HepG2 (cell line): Measurements from ENCODE around the gene C11orf24. TPM values are rescaled to one million over a fixed set of nuclear protein-coding genes. Genes with fewer than 3 reads are reported as not detected.
A peak's percentile ranks its signal among the peaks of the same experiment; 100 is the strongest.

Experiments
- ARNT ChIP-seq: fragments of 450-650 bp; IDR thresholded peaks from 2 replicates; pipeline ENCODE4 v1.6.1; 2017
- DMTF1 ChIP-seq: sonication (generic); formaldehyde crosslinking; IDR thresholded peaks from 2 replicates; pipeline ENCODE4 v1.4.0; 2020; ENCODE audit warnings: mild to moderate bottlenecking, missing genetic modification reagents
- HDAC2 ChIP-seq: sonication (generic); formaldehyde crosslinking; IDR thresholded peaks from 2 replicates; pipeline ENCODE4 v1.4.0; 2020; ENCODE audit warnings: missing genetic modification reagents
- HNRNPLL ChIP-seq: fragments of 200-400 bp; formaldehyde crosslinking; IDR thresholded peaks from 2 replicates; pipeline ENCODE4 v1.6.1; 2017; ENCODE audit warnings: mild to moderate bottlenecking, low read depth, low read length; ENCODE audit not compliant: poor library complexity, severe bottlenecking
- ISX ChIP-seq: sonication (generic); formaldehyde crosslinking; conservative IDR thresholded peaks from 2 replicates; pipeline ENCODE4 v1.5.0; 2020; ENCODE audit warnings: missing genetic modification reagents
- MYC ChIP-seq: sonication (generic); formaldehyde crosslinking; IDR thresholded peaks from 2 replicates; pipeline ENCODE4 v1.9.0; 2021; ENCODE audit warnings: missing genetic modification reagents, borderline replicate concordance
- NFIC ChIP-seq: IDR thresholded peaks from 2 replicates; pipeline ENCODE4 v1.6.1; 2012; ENCODE audit warnings: mild to moderate bottlenecking, low read length, inconsistent platforms
- NR3C1 ChIP-seq: sonication (generic); formaldehyde crosslinking; IDR thresholded peaks from 2 replicates; pipeline ENCODE4 v1.4.0; 2020; ENCODE audit warnings: missing genetic modification reagents
- RCOR2 ChIP-seq: IDR thresholded peaks from 2 replicates; pipeline ENCODE4 v1.6.1; 2016; ENCODE audit warnings: missing biosample characterization, missing genetic modification reagents
- SRSF4 ChIP-seq: fragments of 200-400 bp; formaldehyde crosslinking; IDR thresholded peaks from one replicate; pipeline ENCODE4 v1.6.1; 2018; ENCODE audit warnings: mild to moderate bottlenecking, low read depth, low read length, moderate library complexity; ENCODE audit not compliant: poor library complexity, severe bottlenecking
- TCF7 ChIP-seq: sonication (generic); IDR thresholded peaks from 2 replicates; pipeline ENCODE4 v1.6.1; 2016; ENCODE audit warnings: antibody characterized with exemption, low read depth
- ZBTB3 ChIP-seq: sonication (generic); formaldehyde crosslinking; IDR thresholded peaks from 2 replicates; pipeline ENCODE4 v1.4.0; 2020; ENCODE audit warnings: low read depth, mild to moderate bottlenecking, moderate library complexity, missing genetic modification reagents, borderline replicate concordance
- ZBTB39 ChIP-seq: sonication (generic); formaldehyde crosslinking; IDR thresholded peaks from 2 replicates; pipeline ENCODE4 v1.5.0; 2020; ENCODE audit warnings: missing genetic modification reagents
- ZBTB7B ChIP-seq: sonication (generic); formaldehyde crosslinking; IDR thresholded peaks from 2 replicates; pipeline ENCODE4 v1.4.0; 2020; ENCODE audit warnings: missing genetic modification reagents
- ZNF329 ChIP-seq: sonication (generic); formaldehyde crosslinking; IDR thresholded peaks from 2 replicates; pipeline ENCODE4 v1.9.0; 2021; ENCODE audit warnings: low read depth, mild to moderate bottlenecking, missing genetic modification reagents
- ZNF510 ChIP-seq: sonication (generic); formaldehyde crosslinking; IDR thresholded peaks from 2 replicates; pipeline ENCODE4 v1.4.0; 2020; ENCODE audit warnings: low read depth, mild to moderate bottlenecking, missing genetic modification reagents
- ZNF546 ChIP-seq: sonication (generic); formaldehyde crosslinking; conservative IDR thresholded peaks from 2 replicates; pipeline ENCODE4 v1.8.1; 2023; ENCODE audit warnings: mild to moderate bottlenecking, missing genetic modification reagents
- ZNF550 ChIP-seq: sonication (generic); formaldehyde crosslinking; IDR thresholded peaks from 2 replicates; pipeline ENCODE4 v1.4.0; 2020; ENCODE audit warnings: mild to moderate bottlenecking, missing genetic modification reagents, borderline replicate concordance
- ZNF678 ChIP-seq: sonication (generic); formaldehyde crosslinking; IDR thresholded peaks from 2 replicates; pipeline ENCODE4 v1.4.0; 2020; ENCODE audit warnings: mild to moderate bottlenecking, missing genetic modification reagents
- polyA plus RNA-seq, 8 experiments: library from polyadenylated mRNA; depleted of rRNA in 3 of 8; stranded (reverse) in 7 of 8; unstranded in 1 of 8; fragments of >200 nt; fragmentation: Illumina TruSeq in 4 of 8; extraction: Trizol in 4 of 8; gene quantifications; 2 replicates each; pipeline versions ENCODE4 v1.2.1 to v1.2.3, GENCODE V29; 2011 to 2016; ENCODE audit warnings: low read depth in 4 of 8, missing spikeins in 1 of 8, mixed read lengths in 1 of 8; ENCODE audit not compliant: insufficient read depth in 1 of 8
- total RNA-seq, 5 experiments: library from RNA; depleted of rRNA; stranded (reverse); fragments of >200 nt; fragmentation: Illumina TruSeq; extraction: Trizol; gene quantifications; 2 replicates each; pipeline ENCODE4 v1.2.3, GENCODE V29; 2016; ENCODE audit warnings: low read depth in 1 of 5
- TF ChIP-seq, protein P1 (sequence below): sonication (generic); formaldehyde crosslinking; IDR thresholded peaks from 2 replicates; pipeline ENCODE4 v1.4.0; 2020; ENCODE audit warnings: low read depth, missing genetic modification reagents
- TF ChIP-seq, protein P2 (sequence below): sonication (generic); formaldehyde crosslinking; IDR thresholded peaks from 2 replicates; pipeline ENCODE4 v1.4.0; 2020; ENCODE audit warnings: missing genetic modification reagents; ENCODE audit errors: not compliant biosample characterization

The C11orf24 gene
- total and polyA plus RNA-seq, 2 of the 13 experiments (the other 11 are each of a cell fraction or from before 2014, with no cell fraction given): 52.9 to 55.5 TPM

- TF ChIP-seq ZBTB39 (CRISPR knock-in tag) (peak; percentile 67), ZBTB7B (CRISPR knock-in tag) (peak; percentile 94), RCOR2 (CRISPR knock-in tag) (peak; percentile 99), TCF7 (0 out of 2 replicates have a peak, but pooled peaks have one; percentile 26), ZNF550 (CRISPR knock-in tag) (no peak), MYC (CRISPR knock-in tag) (no peak), ZNF546 (CRISPR knock-in tag) (no peak), ZNF329 (CRISPR knock-in tag) (no peak), ARNT (no peak), ZBTB3 (CRISPR knock-in tag) (peak; percentile 65), HDAC2 (CRISPR knock-in tag) (peak; percentile 85), HNRNPLL (no peak), DMTF1 (CRISPR knock-in tag) (no peak), NR3C1 (CRISPR knock-in tag) (no peak), NFIC (no peak), ZNF678 (CRISPR knock-in tag) (no peak), SRSF4 (no peak), ZNF510 (CRISPR knock-in tag) (no peak), ISX (no peak)
- TF ChIP-seq, protein P1, sequence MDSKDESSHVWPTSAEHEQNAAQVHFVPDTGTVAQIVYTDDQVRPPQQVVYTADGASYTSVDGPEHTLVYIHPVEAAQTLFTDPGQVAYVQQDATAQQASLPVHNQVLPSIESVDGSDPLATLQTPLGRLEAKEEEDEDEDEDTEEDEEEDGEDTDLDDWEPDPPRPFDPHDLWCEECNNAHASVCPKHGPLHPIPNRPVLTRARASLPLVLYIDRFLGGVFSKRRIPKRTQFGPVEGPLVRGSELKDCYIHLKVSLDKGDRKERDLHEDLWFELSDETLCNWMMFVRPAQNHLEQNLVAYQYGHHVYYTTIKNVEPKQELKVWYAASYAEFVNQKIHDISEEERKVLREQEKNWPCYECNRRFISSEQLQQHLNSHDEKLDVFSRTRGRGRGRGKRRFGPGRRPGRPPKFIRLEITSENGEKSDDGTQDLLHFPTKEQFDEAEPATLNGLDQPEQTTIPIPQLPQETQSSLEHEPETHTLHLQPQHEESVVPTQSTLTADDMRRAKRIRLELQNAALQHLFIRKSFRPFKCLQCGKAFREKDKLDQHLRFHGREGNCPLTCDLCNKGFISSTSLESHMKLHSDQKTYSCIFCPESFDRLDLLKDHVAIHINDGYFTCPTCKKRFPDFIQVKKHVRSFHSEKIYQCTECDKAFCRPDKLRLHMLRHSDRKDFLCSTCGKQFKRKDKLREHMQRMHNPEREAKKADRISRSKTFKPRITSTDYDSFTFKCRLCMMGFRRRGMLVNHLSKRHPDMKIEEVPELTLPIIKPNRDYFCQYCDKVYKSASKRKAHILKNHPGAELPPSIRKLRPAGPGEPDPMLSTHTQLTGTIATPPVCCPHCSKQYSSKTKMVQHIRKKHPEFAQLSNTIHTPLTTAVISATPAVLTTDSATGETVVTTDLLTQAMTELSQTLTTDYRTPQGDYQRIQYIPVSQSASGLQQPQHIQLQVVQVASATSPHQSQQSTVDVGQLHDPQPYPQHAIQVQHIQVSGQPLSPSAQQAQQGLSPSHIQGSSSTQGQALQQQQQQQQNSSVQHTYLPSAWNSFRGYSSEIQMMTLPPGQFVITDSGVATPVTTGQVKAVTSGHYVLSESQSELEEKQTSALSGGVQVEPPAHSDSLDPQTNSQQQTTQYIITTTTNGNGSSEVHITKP (CRISPR knock-in tag): 0 out of 2 replicates have a peak, but pooled peaks have one; percentile 23
- TF ChIP-seq, protein P2, sequence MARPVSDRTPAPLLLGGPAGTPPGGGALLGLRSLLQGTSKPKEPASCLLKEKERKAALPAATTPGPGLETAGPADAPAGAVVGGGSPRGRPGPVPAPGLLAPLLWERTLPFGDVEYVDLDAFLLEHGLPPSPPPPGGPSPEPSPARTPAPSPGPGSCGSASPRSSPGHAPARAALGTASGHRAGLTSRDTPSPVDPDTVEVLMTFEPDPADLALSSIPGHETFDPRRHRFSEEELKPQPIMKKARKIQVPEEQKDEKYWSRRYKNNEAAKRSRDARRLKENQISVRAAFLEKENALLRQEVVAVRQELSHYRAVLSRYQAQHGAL (CRISPR knock-in tag): no peak
These were observed 43.6 kb upstream of the C11orf24 start (continued) for GRCh38 chr11:68315171-68315920.
